GM18526 (cell line): ENCODE results near the gene ADAMTSL2.

ENCODE experiments used
- POLR2A ChIP-seq: IDR thresholded peaks from 3 replicates; pipeline ENCODE4 v1.6.1; 2011; ENCODE audit not compliant: insufficient read length; ENCODE audit errors: extremely low read depth

ADAMTSL2 gene

DNA sequence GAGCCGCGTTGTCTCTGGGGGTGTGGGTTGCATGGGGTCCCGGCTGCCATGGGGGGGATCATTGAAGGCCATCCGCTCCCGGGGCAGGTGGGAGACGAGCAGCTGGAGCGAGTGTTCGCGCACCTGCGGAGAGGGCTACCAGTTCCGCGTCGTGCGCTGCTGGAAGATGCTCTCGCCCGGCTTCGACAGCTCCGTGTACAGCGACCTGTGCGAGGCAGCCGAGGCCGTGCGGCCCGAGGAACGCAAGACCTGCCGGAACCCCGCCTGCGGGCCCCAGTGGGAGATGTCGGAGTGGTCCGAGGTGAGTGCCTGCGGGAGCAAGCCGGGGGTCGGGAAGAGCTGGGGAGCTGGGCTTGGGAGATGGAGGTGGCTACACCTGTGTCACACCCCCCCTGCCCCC is 33.7 kb downstream of the ADAMTSL2 start:
- no peak for TF ChIP-seq POLR2A

DNA sequence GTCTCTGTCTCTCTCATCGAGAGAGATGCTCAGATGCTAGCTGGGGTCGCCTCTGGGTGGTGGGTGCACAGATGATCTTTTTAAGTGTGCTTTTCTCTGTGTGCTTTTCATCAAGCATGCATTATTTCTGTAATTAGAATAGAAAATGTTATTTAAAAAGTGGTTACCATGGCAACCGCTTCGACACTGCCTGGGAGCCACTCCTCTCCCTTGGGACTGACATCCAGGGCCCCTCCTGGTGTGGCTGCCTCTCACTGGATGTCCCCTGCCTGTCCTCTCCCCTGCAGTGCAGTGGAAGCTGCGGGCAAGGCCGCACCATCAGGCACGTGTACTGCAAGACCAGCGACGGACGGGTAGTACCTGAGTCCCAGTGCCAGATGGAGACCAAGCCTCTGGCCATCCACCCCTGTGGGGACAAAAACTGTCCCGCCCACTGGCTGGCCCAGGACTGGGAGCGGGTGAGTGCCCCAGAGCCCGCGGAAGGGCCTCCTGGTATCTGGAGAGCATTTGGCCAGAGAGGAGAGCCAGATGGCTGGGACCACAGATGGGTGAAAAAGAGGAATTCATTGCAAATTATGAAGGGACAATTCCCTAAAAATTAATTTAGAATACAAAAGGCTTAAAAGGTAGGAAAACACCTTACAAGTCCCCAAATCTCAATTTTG is 34.7 kb downstream of the ADAMTSL2 start:
- no peak for TF ChIP-seq POLR2A

DNA sequence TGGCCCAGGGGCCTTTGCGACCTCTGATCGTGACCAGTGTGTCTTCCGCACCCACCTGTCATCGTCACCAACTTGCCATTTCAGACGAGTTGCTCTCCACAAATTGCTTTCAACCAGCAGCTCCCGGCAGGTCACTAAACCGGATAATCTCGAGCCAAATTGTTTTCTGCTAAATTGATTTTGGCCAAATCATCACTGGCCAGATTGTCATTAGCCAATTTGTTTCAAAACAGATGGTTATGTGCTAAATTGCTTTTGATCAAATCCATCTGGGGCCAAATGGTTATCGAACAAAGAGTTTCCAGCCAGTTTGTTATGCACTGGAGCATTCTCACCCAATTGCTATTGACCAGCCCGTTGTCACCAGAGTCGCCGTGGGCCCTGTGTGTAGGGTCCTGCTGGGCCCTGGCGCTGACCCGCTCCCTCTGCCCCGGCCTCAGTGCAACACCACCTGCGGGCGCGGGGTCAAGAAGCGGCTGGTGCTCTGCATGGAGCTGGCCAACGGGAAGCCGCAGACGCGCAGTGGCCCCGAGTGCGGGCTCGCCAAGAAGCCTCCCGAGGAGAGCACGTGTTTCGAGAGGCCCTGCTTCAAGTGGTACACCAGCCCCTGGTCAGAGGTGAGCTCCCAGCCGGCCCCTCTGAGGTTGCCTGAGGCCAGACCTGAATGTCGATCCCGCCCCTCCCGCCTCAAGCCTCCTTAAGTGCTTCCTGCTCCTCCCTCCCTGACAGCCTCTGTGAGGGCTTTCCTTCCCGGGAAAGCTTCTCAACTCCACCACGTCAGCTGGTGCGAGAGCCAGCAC is 35.6 kb downstream of the ADAMTSL2 start:
- no peak for TF ChIP-seq POLR2A

- no peak for TF ChIP-seq POLR2A
Observed at GRCh38 chr9:133570691-133571080, 36.2 kb downstream of the ADAMTSL2 start.

DNA sequence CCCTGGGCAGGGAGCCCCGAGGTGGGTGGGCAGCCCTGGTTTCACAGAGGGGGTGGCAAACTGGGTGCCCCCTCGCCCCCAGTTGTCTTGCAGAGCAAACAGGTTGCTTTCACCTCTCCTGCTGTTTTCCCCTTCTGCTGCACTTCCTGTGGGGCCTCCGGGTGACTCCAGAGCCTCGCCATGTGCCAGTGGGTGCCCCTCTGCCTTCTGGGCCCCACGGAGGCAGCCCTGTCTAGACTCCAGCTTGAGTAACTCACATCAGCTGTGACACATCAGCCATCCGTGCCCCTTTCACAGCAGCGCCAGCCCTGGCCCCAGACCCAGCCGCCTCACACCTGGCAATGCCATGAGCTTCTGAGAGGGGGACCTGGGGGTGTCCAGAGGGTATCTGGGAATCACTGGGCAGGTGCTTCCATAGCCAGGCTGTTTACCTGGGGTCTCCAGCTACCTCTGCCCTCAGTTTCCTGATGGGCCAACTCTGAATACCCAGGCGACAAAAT is 36.9 kb downstream of the ADAMTSL2 start:
- no peak for TF ChIP-seq POLR2A

- TF ChIP-seq POLR2A: no peak
Observed at GRCh38 chr9:133571896-133572595, 37.5 kb downstream of the ADAMTSL2 start.

DNA sequence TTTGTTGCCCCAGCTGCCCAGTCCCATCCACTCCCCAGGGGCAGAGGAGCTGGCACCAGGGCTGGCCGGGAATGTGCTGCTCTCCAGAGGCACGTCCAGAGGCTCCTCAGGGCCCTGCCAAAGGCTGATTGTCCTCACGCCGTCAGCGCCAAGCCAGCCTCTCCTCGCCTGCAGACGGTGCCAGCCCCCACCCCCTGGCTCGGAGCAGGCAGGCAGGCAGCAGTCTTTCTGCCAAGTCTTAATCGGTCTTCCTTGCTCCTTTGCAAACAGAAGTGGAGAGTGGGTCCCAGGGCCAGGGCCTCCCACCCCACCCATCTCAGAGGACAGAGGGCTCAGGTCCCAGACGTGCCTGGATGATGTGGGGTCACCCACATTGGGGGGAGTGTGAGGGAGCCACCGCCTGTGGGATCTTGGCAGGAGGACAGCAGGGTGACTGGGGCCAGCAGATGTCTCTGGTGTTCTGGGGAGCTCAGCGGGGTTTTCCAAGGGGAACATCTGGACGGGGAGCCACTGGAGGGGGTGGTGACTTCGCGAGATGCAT is 38.4 kb downstream of the ADAMTSL2 start:
- TF ChIP-seq POLR2A: no peak

DNA sequence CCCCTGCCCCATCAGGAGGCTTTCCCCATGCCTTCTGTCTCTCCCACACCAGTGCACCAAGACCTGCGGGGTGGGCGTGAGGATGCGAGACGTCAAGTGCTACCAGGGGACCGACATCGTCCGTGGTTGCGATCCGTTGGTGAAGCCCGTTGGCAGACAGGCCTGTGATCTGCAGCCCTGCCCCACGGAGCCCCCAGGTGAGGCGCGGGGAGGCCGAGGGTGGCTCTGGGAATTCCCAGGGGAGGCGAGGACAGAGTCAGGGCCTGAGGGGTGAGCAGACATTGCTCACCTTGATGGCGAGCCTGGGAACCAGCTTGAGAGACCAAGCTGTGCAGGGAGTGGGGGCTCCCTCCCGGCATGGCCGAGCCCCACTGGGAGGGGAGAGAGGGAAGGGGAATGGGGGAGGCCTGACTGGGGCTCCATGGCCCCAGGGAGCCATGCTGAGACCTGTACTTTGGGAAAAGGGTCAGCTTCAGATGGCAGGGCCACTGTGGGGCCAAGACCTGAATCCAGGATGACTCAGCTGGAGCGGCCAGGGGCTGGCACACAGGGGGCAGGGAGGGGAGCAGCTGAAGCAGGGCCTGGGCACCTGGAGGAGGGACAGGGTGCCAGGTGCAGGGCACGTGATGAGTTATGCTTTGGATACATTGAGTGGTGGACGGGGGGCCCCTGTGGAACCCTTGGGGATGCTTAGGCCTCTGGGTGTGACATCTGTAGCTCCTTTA is 39.4 kb downstream of the ADAMTSL2 start:
- TF ChIP-seq POLR2A: no peak

DNA sequence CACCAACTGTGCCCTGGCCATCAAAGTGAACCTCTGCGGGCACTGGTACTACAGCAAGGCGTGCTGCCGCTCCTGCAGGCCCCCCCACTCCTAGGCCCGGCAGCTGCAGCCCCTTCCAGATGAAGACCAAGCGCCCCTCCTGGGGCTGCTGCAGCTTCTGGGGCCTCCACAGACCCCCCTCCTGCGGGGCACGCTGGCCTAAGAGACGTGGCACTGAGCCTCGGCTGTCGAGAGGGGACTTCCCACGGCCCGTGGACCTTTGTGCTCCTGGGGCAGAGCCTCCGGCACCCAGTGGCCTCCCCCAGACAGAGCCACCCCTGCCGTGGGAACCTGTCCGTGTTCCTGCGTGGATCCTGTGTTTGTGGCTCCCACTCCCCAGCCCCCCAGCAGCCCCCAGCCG is 40.3 kb downstream of the ADAMTSL2 start:
- no peak for TF ChIP-seq POLR2A

GRCh38 chr9:133575186-133576030 is 40.9 kb downstream of the ADAMTSL2 start:
- no peak for TF ChIP-seq POLR2A

DNA sequence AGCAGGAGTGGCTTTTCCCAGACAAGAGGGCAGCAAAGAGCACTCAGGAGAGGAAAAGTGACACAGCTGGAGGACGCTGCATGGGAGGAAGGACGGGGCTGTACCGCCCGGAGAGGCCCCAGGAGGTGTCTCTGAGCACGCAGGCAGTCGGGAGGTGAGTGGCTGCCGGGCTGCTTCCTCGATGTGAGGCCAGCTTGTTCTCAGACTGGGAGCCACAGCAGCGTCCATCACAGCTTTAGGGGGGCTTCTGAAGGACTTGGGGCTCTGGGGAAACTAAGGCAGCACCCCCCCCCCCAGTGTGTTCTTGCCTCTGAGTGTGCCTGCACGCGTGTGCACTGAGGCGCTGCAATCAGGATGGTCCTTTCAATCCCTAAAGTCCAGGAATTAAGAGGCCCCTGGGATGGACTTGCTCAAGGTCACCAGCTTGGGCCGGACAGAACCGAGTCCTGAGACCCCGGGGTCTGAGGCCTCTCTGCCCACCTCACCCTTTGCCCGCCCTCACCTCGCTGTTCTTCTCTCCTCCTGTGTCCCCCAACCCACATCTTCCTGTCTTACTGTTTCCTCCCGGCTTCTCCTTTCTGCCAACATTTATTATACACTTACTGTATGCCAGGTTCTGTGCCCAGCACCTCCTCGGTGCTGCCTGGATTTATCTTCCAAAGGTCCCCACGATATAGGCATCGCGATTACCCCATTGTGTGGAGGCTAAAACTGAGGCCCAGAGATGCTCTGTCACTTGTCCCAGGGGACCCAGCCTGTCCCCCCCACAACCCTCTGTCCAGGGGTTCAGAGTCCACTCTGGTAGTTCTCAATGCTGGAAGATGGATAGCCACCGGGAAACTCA is 41.7 kb downstream of the ADAMTSL2 start:
- TF ChIP-seq POLR2A: no peak

- TF ChIP-seq POLR2A: no peak
Observed at GRCh38 chr9:133576875-133577736, 42.6 kb downstream of the ADAMTSL2 start.

DNA sequence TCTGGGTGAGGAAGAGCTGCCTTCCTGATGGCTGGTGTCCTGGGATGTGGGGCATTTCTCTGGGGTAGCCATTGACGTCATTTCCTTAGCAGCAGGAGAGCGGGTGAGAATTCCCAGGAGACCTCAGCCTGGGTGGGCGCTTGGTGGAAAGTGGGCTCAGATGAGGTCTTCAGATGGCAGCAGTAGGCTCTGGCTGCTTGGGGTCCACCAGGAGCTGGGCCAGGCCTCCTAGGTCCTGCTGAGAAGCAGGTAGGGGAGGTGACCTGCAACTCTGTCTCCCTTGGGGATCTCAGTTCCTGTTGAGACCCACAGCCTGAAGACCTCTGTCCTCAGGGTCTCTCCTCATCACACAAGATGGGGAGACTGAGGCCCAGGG is 43.2 kb downstream of the ADAMTSL2 start:
- TF ChIP-seq POLR2A: no peak
